K562 (cell line): ENCODE data around the gene CT55. TPM values are rescaled to one million over a fixed set of nuclear protein-coding genes. Genes with fewer than 3 reads are reported as not detected.

Experiments
- ARID3B ChIP-seq: fragments of 250-450 bp; sonication (Bioruptor Pico); IDR thresholded peaks from 2 replicates; pipeline ENCODE4 v1.4.0; 2020; ENCODE audit warnings: borderline replicate concordance
- BCLAF1 ChIP-seq, 2 experiments: fragments of 450-650 bp in 1 of 2; IDR thresholded peaks; 2 replicates each; pipeline ENCODE4 v1.6.1; 2011 to 2017; ENCODE audit warnings: low read depth in 2 of 2, antibody characterized with exemption in 1 of 2, borderline replicate concordance in 1 of 2, low read length in 1 of 2, mild to moderate bottlenecking in 1 of 2, mixed read lengths in 1 of 2; ENCODE audit not compliant: control insufficient read depth in 1 of 2
- BHLHE40 ChIP-seq: IDR thresholded peaks from 2 replicates; pipeline ENCODE4 v1.6.1; 2011; ENCODE audit warnings: low read length, improper control_type of control experiment
- CBFA2T3 ChIP-seq: fragments of 450-650 bp; IDR thresholded peaks from 2 replicates; pipeline ENCODE4 v1.6.1; 2017
- DDX20 ChIP-seq: fragments of 450-650 bp; IDR thresholded peaks from 2 replicates; pipeline ENCODE4 v1.6.1; 2016; ENCODE audit warnings: missing genetic modification characterization, low read depth, mild to moderate bottlenecking, missing compliant biosample characterization, moderate library complexity
- EP300 ChIP-seq: IDR thresholded peaks from 2 replicates; pipeline ENCODE4 v1.6.1; 2012; ENCODE audit warnings: low read length, improper control_type of control experiment
- EWSR1 ChIP-seq: fragments of 450-650 bp; IDR thresholded peaks from 2 replicates; pipeline ENCODE4 v1.6.1; 2018; ENCODE audit warnings: borderline replicate concordance, mild to moderate bottlenecking, low read depth, moderate library complexity; ENCODE audit not compliant: partially characterized antibody
- FOS ChIP-seq: IDR thresholded peaks from 3 replicates; pipeline ENCODE4 v1.6.1; 2011; ENCODE audit not compliant: insufficient read length; ENCODE audit errors: extremely low read depth
- FOXM1 ChIP-seq, 2 experiments: fragments of 450-650 bp in 1 of 2; sonication (generic) in 1 of 2; formaldehyde crosslinking in 1 of 2; IDR thresholded peaks; 2 replicates each; pipeline versions ENCODE4 v1.6.1 to v1.9.0; 2017 to 2022; ENCODE audit warnings: low read depth in 2 of 2, mild to moderate bottlenecking in 2 of 2, missing genetic modification reagents in 1 of 2, moderate library complexity in 1 of 2
- HCFC1 ChIP-seq: IDR thresholded peaks from 2 replicates; pipeline ENCODE4 v1.6.1; 2012; ENCODE audit warnings: low read depth, low read length, improper control_type of control experiment
- HEY1 ChIP-seq: fragments of 250-450 bp; sonication (Bioruptor Pico); IDR thresholded peaks from 2 replicates; pipeline ENCODE4 v1.5.0; 2020; ENCODE audit warnings: mild to moderate bottlenecking, moderate library complexity, borderline replicate concordance
- HOXB6 ChIP-seq: fragments of 250-450 bp; sonication (Bioruptor Pico); IDR thresholded peaks from 2 replicates; pipeline ENCODE4 v1.5.1; 2022; ENCODE audit warnings: mild to moderate bottlenecking, borderline replicate concordance
- JUND ChIP-seq, 2 experiments: IDR thresholded peaks; 2 replicates in 1 of 2; 3 replicates in 1 of 2; pipeline ENCODE4 v1.6.1; 2011; ENCODE audit warnings: borderline replicate concordance in 2 of 2, low read depth in 2 of 2, low read length in 2 of 2, improper control_type of control experiment in 1 of 2, missing biosample characterization in 1 of 2, missing genetic modification characterization in 1 of 2, missing genetic modification reagents in 1 of 2
- MEF2A ChIP-seq: IDR thresholded peaks from 2 replicates; pipeline ENCODE4 v1.6.1; 2011; ENCODE audit warnings: low read depth, mild to moderate bottlenecking, low read length, moderate library complexity; ENCODE audit not compliant: control insufficient read depth
- MTA3 ChIP-seq: fragments of 450-650 bp; formaldehyde crosslinking; IDR thresholded peaks from 2 replicates; pipeline ENCODE4 v1.6.1; 2017; ENCODE audit warnings: mild to moderate bottlenecking, borderline replicate concordance
- PTRF ChIP-seq: fragments of 450-650 bp; IDR thresholded peaks from 2 replicates; pipeline ENCODE4 v1.6.1; 2016; ENCODE audit warnings: mild to moderate bottlenecking, missing genetic modification characterization, missing compliant biosample characterization
- SETDB1 ChIP-seq: IDR thresholded peaks from one replicate; pipeline ENCODE4 v1.6.1; 2012; ENCODE audit warnings: low read length, control low read depth, inconsistent platforms
- SRF ChIP-seq, 2 experiments: fragments of 250-450, 450-650 bp in 1 of 2; sonication (Bioruptor Pico) in 1 of 2; sonication (generic) in 1 of 2; formaldehyde crosslinking; IDR thresholded peaks; 2 replicates each; pipeline versions ENCODE4 v1.5.0 to v1.5.1; 2020 to 2022; ENCODE audit warnings: mild to moderate bottlenecking in 1 of 2, missing genetic modification reagents in 1 of 2
- STAT5B ChIP-seq: fragments of 250-450 bp; sonication (Bioruptor Pico); IDR thresholded peaks from 2 replicates; pipeline ENCODE4 v1.8.0; 2021; ENCODE audit warnings: mild to moderate bottlenecking, inconsistent platforms
- ZNF584 ChIP-seq: fragments of 200-800 bp; sonication (Bioruptor generic); IDR thresholded peaks from 2 replicates; pipeline ENCODE4 v1.6.1; 2016; ENCODE audit warnings: low read depth, mild to moderate bottlenecking, missing genetic modification characterization, missing compliant biosample characterization
- polyA plus RNA-seq, 8 experiments: library from polyadenylated mRNA; depleted of rRNA in 4 of 8; stranded (reverse) in 5 of 8; unstranded in 3 of 8; fragments of >200 nt; fragmentation: Nextera tagmentation in 2 of 8; fragmentation: Illumina TruSeq in 1 of 8; extraction: Ambion mirVana in 2 of 8; extraction: Trizol in 1 of 8; gene quantifications; 2 replicates each; pipeline versions ENCODE4 v1.2.1 to v1.2.3, GENCODE V29; 2011 to 2014; ENCODE audit warnings: inconsistent platforms in 1 of 8, missing spikeins in 1 of 8
- total RNA-seq, 7 experiments: library from RNA; depleted of rRNA in 6 of 7; stranded (reverse); fragments of >200 nt in 6 of 7; fragmentation: Illumina TruSeq in 2 of 7; extraction: Trizol in 2 of 7; gene quantifications; 2 replicates each; pipeline versions ENCODE4 v1.2.1 to v1.2.3, GENCODE V29; 2011 to 2021; ENCODE audit warnings: low replicate concordance in 1 of 7
- TF ChIP-seq, protein P1 (sequence below): fragments of 250-450 bp; sonication (Bioruptor Pico); IDR thresholded peaks from 2 replicates; pipeline ENCODE4 v1.8.0; 2021; ENCODE audit warnings: moderate library complexity, mild to moderate bottlenecking, inconsistent platforms

Gene CT55
- total and polyA plus RNA-seq, 9 of the 15 experiments (the other 6 are each of a cell fraction or from before 2014, with no cell fraction given), result 48.5 to 98.9 (median 73.2) TPM

DNA sequence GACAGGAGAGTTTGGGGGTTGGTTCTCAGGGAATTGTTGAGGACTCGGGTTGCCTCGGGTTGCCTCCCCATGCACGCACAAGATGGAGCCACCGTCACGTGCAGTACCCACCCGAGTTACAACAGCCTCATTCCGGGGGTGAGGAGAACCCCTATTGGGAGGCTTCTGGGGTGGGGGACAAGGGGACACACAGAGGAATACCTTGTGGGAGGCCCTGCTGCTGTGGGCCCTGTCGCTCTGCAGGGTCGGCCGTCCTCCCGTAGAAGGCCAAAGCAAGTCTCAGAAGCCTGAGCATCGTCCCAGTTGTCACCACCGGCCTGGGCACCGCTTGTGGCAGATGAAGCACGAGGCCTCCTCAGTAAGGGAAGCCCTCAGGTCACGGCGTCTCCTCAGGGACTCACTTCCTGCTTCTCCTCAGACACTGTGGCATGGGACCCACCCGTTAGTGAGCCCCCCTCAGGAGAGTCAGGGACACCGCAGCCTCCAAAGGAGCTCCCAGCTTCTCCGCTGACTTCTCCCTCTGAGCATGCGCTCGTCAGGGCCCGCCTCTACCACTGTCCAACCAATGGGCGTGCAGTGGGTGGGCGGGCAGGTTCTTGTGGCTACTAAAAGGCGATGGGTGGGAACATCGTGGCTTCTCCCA, at the start of gene CT55 (continued):
- TF ChIP-seq BCLAF1 (IDR thresholded peaks at IDR 0.05; ENCODE audit: borderline replicate concordance in 1 of 2, control insufficient read depth in 1 of 2, low read depth in 2 of 2, low read length in 1 of 2), result no peak
- TF ChIP-seq BHLHE40, result peak; percentile 63
- TF ChIP-seq ZNF584 (CRISPR knock-in tag), result no peak
- peak; percentile 39; the same call in 1 of the 2 replicates for TF ChIP-seq JUND (IDR thresholded peaks at IDR 0.05; ENCODE audit: borderline replicate concordance, low read depth, low read length)
- no peak; the same call in 2 of the 3 replicates for TF ChIP-seq JUND (tag; IDR thresholded peaks at IDR 0.05; ENCODE audit: borderline replicate concordance, low read depth, low read length)
- TF ChIP-seq SRF (CRISPR knock-in tag; IDR thresholded peaks at IDR 0.05), result no peak
- peak; percentile 44 for TF ChIP-seq FOS
- no peak for TF ChIP-seq SETDB1
- TF ChIP-seq, protein P1, sequence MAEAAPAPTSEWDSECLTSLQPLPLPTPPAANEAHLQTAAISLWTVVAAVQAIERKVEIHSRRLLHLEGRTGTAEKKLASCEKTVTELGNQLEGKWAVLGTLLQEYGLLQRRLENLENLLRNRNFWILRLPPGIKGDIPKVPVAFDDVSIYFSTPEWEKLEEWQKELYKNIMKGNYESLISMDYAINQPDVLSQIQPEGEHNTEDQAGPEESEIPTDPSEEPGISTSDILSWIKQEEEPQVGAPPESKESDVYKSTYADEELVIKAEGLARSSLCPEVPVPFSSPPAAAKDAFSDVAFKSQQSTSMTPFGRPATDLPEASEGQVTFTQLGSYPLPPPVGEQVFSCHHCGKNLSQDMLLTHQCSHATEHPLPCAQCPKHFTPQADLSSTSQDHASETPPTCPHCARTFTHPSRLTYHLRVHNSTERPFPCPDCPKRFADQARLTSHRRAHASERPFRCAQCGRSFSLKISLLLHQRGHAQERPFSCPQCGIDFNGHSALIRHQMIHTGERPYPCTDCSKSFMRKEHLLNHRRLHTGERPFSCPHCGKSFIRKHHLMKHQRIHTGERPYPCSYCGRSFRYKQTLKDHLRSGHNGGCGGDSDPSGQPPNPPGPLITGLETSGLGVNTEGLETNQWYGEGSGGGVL (CRISPR knock-in tag), result no peak
- no peak for TF ChIP-seq PTRF (tag)
- peak; percentile 45; the same call in 1 of the 2 replicates for TF ChIP-seq MTA3
- no peak for TF ChIP-seq STAT5B (CRISPR knock-in tag)
- TF ChIP-seq EWSR1, result no peak
- no peak for TF ChIP-seq CBFA2T3
- no peak for TF ChIP-seq FOXM1 (IDR thresholded peaks at IDR 0.05; ENCODE audit: low read depth)
- TF ChIP-seq FOXM1 (CRISPR knock-in tag; IDR thresholded peaks at IDR 0.05; ENCODE audit: low read depth), result no peak
- no peak for TF ChIP-seq DDX20
- no peak for TF ChIP-seq EP300
- no peak for TF ChIP-seq HEY1 (CRISPR knock-in tag)
- TF ChIP-seq HCFC1, result peak; percentile 49
- no peak for TF ChIP-seq HOXB6 (CRISPR knock-in tag)
- TF ChIP-seq ARID3B (CRISPR knock-in tag), result no peak
- TF ChIP-seq MEF2A, result no peak
